Tibial artery (tissue), 4 donors: ENCODE results near the gene ZNF23.

Experiments used
- DNase-seq, 2 donors: peaks; one replicate each; pipeline ENCODE4 v3.0.0-alpha.2; 2019
- H3K27ac ChIP-seq, 2 donors: fragments of 200-600 bp; sonication (generic) in 1 of 2; 1 replicate in 1 of 2; 2 replicates in 1 of 2; pipeline ENCODE4 v1.5.1; 2018 to 2019; ENCODE audit warnings: mild to moderate bottlenecking in 1 of 2
- H3K27me3 ChIP-seq, 2 donors: fragments of 200-600 bp; sonication (generic) in 1 of 2; one replicate each; pipeline versions ENCODE4 v1.5.1 to v1.6.0; 2016 to 2019
- H3K36me3 ChIP-seq, 3 donors: fragments of 200-600 bp; sonication (generic) in 2 of 3; one replicate each; pipeline ENCODE4 v1.5.1; 2016 to 2019; ENCODE audit warnings: mild to moderate bottlenecking in 2 of 3
- H3K4me1 ChIP-seq, 4 donors: fragments of 200-600 bp; sonication (generic) in 2 of 4; 1 replicate in 3 of 4; 2 replicates in 1 of 4; pipeline ENCODE4 v1.5.1; 2016 to 2019
- H3K4me3 ChIP-seq, 2 donors: fragments of 200-600 bp; sonication (generic) in 1 of 2; 1 replicate in 1 of 2; 2 replicates in 1 of 2; pipeline ENCODE4 v1.5.1; 2018 to 2019; ENCODE audit warnings: mild to moderate bottlenecking in 2 of 2
- H3K9me3 ChIP-seq, 3 donors: fragments of 200-600 bp; sonication (generic) in 1 of 3; one replicate each; pipeline ENCODE4 v1.5.1; 2016 to 2019
- intact Hi-C: fragments of 100-400 bp; cut with DNase I; formaldehyde crosslinking; loops from one replicate; pipeline ENCODE4 v1.15.0; 2023; ENCODE audit warnings: low total_unique reads
- TF ChIP-seq, protein P1 (sequence below), 2 experiments: fragments of 200-600 bp in 1 of 2; fragments of 450-650 bp in 1 of 2; IDR thresholded peaks; one replicate each; pipeline ENCODE4 v1.5.1; 2017 to 2019; ENCODE audit warnings: antibody characterized with exemption in 2 of 2, mild to moderate bottlenecking in 1 of 2, moderate library complexity in 1 of 2

ZNF23 gene

DNA sequence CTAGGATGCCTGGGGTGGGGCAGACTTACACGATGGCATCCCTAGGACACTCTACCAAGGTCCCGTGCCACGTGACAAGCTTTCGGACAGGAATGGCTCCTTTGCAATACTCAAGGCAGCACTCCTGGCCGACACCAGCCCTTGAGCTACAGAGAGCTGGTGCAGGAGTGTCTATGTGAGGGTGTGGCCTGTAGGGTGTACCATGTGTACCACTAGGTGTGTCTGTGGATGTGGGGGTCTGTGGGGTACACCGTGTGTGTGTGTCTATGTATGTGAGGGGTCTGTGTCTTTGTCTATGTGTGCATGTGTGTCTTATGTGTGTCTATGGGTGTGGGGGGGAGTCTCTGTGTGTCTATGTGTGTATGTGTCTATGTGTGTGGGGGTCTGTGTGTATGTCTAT lies 18.3 kb downstream of the ZNF23 start:
- peaks cover 15 to 82% (median 77%) of the 10 kb centered on the region in 3 donors for H3K9me3 ChIP-seq
- H3K4me1 ChIP-seq = no peaks in the 10 kb centered on the region
- H3K36me3 ChIP-seq = peaks cover 7 to 21% (median 18%) of the 10 kb centered on the region in 3 donors
- no peak for DNase-seq
- intact Hi-C loops = no loop called here
- TF ChIP-seq, protein P1, sequence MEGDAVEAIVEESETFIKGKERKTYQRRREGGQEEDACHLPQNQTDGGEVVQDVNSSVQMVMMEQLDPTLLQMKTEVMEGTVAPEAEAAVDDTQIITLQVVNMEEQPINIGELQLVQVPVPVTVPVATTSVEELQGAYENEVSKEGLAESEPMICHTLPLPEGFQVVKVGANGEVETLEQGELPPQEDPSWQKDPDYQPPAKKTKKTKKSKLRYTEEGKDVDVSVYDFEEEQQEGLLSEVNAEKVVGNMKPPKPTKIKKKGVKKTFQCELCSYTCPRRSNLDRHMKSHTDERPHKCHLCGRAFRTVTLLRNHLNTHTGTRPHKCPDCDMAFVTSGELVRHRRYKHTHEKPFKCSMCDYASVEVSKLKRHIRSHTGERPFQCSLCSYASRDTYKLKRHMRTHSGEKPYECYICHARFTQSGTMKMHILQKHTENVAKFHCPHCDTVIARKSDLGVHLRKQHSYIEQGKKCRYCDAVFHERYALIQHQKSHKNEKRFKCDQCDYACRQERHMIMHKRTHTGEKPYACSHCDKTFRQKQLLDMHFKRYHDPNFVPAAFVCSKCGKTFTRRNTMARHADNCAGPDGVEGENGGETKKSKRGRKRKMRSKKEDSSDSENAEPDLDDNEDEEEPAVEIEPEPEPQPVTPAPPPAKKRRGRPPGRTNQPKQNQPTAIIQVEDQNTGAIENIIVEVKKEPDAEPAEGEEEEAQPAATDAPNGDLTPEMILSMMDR (IDR thresholded peaks at IDR 0.05) = no peak
- H3K4me3 ChIP-seq = no peak overlapping the region
- H3K27ac ChIP-seq = no peak overlapping the region
- no peaks in the 10 kb centered on the region for H3K27me3 ChIP-seq

- Histone ChIP-seq H3K4me3 (no peak within 1 kb of the TSS), H3K27ac (no peak within 1 kb of the TSS), H3K9me3 (peaks cover 4 to 65% (median 60%) of the 10 kb centered on the region in 3 donors)
Measured at GRCh38 chr16:71442051-71442440, 20.0 kb downstream of the ZNF23 start, which contains the start of gene TLE7. Gene TLE7, minus strand, starts transcription at chr16:71442054. Its CDS starts 8,730 bp downstream, at chr16:71433324.

GRCh38 chr16:71441348-71442050 lies 20.5 kb downstream of the ZNF23 start:
- intact Hi-C loops = no loop called here
- no peaks in the 10 kb centered on the region for H3K36me3 ChIP-seq
- DNase-seq = no peak
- no peak overlapping the region for H3K27ac ChIP-seq
- H3K4me1 ChIP-seq = no peaks in the 10 kb centered on the region
- H3K27me3 ChIP-seq = no peaks in the 10 kb centered on the region
- H3K9me3 ChIP-seq = peaks cover 0 to 60% (median 55%) of the 10 kb centered on the region in 3 donors
- H3K4me3 ChIP-seq = no peak overlapping the region
- TF ChIP-seq, protein P1 (IDR thresholded peaks at IDR 0.05) = no peak

More at GRCh38 chr16:71442051-71442440, 20.0 kb downstream of the ZNF23 start, which contains the start of gene TLE7:
- no peak for DNase-seq
- intact Hi-C loops = no loop called here
- Histone ChIP-seq H3K27me3 (no peaks in the 10 kb centered on the region), H3K36me3 (peaks cover 0 to 5% (median 4%) of the 10 kb centered on the region in 3 donors), H3K4me1 (no peaks in the 10 kb centered on the region)
- TF ChIP-seq, protein P1 (IDR thresholded peaks at IDR 0.05) = no peak

DNA sequence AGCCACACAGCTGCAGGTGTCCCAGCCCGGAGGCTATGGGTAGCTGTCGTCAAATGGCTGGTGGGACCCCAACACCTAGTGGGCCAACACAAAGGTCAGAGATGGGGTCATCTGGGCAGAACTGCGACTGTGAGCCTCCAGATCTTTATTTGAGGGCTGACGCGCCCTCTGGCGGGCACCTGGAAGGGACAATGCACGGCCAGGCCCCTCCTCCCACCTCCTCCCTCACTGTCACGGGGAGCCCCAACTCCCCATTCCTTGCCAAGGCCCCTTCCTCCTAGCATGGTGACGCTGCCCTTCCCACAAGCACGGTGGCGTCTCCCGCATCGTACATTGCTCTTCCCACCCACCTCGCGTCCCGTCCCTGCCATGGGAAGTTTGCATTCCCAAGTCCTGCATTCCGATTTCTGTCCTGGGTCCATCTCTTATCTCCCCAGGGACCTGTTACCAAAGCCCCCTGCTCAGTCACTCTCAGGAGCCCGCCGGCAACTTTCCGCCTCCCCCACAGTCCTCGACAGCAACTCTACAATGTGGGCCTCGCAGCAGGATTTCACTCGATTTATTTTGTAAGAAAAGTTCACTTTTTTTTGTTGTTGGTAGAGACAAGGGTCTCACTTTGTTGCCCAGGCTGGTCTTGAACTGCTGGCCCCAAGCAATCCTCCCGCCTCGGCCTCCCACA lies 21.2 kb downstream of the ZNF23 start:
- TF ChIP-seq, protein P1 (IDR thresholded peaks at IDR 0.05) = no peak
- no peak for DNase-seq
- Histone ChIP-seq H3K27me3 (no peaks in the 10 kb centered on the region), H3K27ac (no peak overlapping the region), H3K9me3 (peaks cover 0 to 53% (median 48%) of the 10 kb centered on the region in 3 donors), H3K4me1 (no peaks in the 10 kb centered on the region), H3K36me3 (no peaks in the 10 kb centered on the region), H3K4me3 (no peak overlapping the region)
- intact Hi-C loops = no loop called here

DNA sequence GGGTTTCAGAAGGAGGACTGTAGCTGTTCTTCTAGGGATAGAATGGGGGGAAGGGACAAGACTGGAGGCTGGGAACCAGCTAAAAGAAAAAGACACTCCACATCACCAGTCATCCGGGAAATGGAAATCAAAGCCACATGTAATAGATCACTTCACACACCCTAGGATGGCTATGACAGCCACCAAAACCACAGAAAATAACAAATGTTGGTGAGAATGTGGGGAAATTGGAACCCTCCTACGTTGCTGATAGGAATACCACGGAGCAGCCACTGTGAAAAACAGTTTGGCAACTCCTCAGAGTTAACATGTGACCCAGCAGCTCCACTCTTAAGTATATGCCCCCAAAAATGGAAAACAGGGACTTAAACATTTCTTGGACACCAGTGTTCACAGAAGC lies 22.5 kb downstream of the ZNF23 start:
- TF ChIP-seq, protein P1 (IDR thresholded peaks at IDR 0.05) = no peak
- Histone ChIP-seq H3K27ac (no peak overlapping the region), H3K36me3 (no peaks in the 10 kb centered on the region), H3K9me3 (peaks cover 0 to 40% (median 35%) of the 10 kb centered on the region in 3 donors), H3K4me3 (no peak overlapping the region), H3K4me1 (no peaks in the 10 kb centered on the region), H3K27me3 (no peaks in the 10 kb centered on the region)
- DNase-seq = no peak
- intact Hi-C loops = no loop called here
